Hematopoietic multipotent progenitor cell treated with erythropoietin and hydrocortisone succinate and interleukin-3 and kit ligand, for 6 days (in vitro differentiated cells): ENCODE data around the gene ZDHHC5.
"Not testable (repeated sequence)": the region's sequence is repeated elsewhere in the genome, so short reads cannot be mapped to it uniquely, and the experiment has no call there.

Source experiments
- DNase-seq: peaks from one replicate; pipeline ENCODE4 v3.0.0-alpha.2; 2015

Gene ZDHHC5

GRCh38 chr11:57675176-57675941 lies 7.4 kb downstream of the ZDHHC5 start:
- DNase-seq = no peak

GRCh38 chr11:57679396-57679795 lies 11.5 kb downstream of the ZDHHC5 start:
- DNase-seq = no peak

GRCh38 chr11:57680552-57680874 lies 12.6 kb downstream of the ZDHHC5 start:
- no peak for DNase-seq

- DNase-seq = peak; percentile 37
Observed at GRCh38 chr11:57681168-57681567, 13.3 kb downstream of the ZDHHC5 start.

GRCh38 chr11:57690474-57690873 lies 22.6 kb downstream of the ZDHHC5 start:
- not testable (repeated sequence) for DNase-seq

GRCh38 chr11:57698843-57699365 lies 31.0 kb downstream of the ZDHHC5 start:
- DNase-seq = no peak

GRCh38 chr11:57699813-57700212 lies 31.9 kb downstream of the ZDHHC5 start:
- no peak for DNase-seq

GRCh38 chr11:57700425-57700824 lies 32.5 kb downstream of the ZDHHC5 start:
- no peak for DNase-seq

- no peak for DNase-seq
Observed at GRCh38 chr11:57703341-57703740, 35.4 kb downstream of the ZDHHC5 start.

GRCh38 chr11:57704932-57705331 lies 37.0 kb downstream of the ZDHHC5 start:
- no peak for DNase-seq

GRCh38 chr11:57705432-57705831 lies 37.5 kb downstream of the ZDHHC5 start:
- not testable (repeated sequence) for DNase-seq

- DNase-seq = no peak
Observed at GRCh38 chr11:57709802-57710367, 42.0 kb downstream of the ZDHHC5 start.

- DNase-seq = peak; percentile 91
Observed at GRCh38 chr11:57711414-57712255, 43.7 kb downstream of the ZDHHC5 start, which contains the start of gene MED19. Gene MED19 (minus strand): TSS chr11:57712215. CDS start chr11:57712179, 36 bp downstream.

GRCh38 chr11:57712256-57713150 lies 44.6 kb downstream of the ZDHHC5 start, which contains the start of gene TMX2:
Gene TMX2 (plus strand): TSS chr11:57712593. CDS start chr11:57712619, 26 bp downstream.
- peak; percentile 100 for DNase-seq

- DNase-seq = peak; percentile 57
Observed at GRCh38 chr11:57713835-57714234, 45.9 kb downstream of the ZDHHC5 start.

- not testable (repeated sequence) for DNase-seq
Observed at GRCh38 chr11:57716726-57717125, 48.8 kb downstream of the ZDHHC5 start.

- no peak for DNase-seq
Observed at GRCh38 chr11:57727185-57727584, 59.3 kb downstream of the ZDHHC5 start.

GRCh38 chr11:57728829-57729228 lies 60.9 kb downstream of the ZDHHC5 start:
- no peak for DNase-seq

GRCh38 chr11:57729479-57729878 lies 61.6 kb downstream of the ZDHHC5 start:
- DNase-seq = no peak

GRCh38 chr11:57732661-57733060 lies 64.7 kb downstream of the ZDHHC5 start:
- DNase-seq = no peak

- peak; percentile 81 for DNase-seq
Observed at GRCh38 chr11:57735619-57736298, 67.8 kb downstream of the ZDHHC5 start.
